ENCODE measurements around the gene SELENOM. TPM values are rescaled to one million over a fixed set of nuclear protein-coding genes. Genes with fewer than 3 reads are reported as not detected.

SELENOM gene
- polyA plus RNA-seq, 1 donor (not counting 4 experiments of a cell fraction or from before 2014, with no cell fraction given), result 9.1 TPM

DNA sequence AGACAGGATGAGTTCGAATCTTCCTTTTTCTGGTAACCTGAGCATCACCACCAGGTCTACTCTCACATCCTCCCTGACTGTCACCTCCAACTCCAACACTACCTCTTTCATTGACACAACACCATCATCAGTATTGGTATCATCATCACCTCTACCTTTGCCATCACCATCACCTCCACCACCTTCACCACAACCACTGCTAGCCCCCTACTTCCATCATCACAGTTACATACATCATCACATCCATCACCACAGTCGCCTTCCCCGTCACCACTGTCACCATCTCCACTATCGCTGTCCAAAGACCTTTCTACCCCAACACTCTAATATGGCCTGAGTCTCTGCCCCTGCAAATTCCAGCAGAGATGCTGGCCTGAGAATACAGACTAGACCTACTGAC lies 14.0 kb upstream of the SELENOM start:
- Histone ChIP-seq H3K27me3 (ENCODE audit: control insufficient read depth, extremely low read depth, insufficient read depth, low read length) (peaks cover 17% of the 10 kb centered on the region), H3K4me1 (ENCODE audit: control insufficient read depth, extremely low read depth, insufficient read depth, low read length) (peaks cover 8% of the 10 kb centered on the region), H3K27ac (ENCODE audit: control insufficient read depth, insufficient read depth, low read length) (no peak overlapping the region), H3K9me1 (ENCODE audit: control insufficient read depth, extremely low read depth, insufficient read depth, low read length) (no peaks in the 10 kb centered on the region), H3K9me3 (ENCODE audit: control insufficient read depth, low read depth, low read length) (no peaks in the 10 kb centered on the region), H4K20me1 (ENCODE audit: control insufficient read depth, extremely low read depth, insufficient read depth, low read length) (no peaks in the 10 kb centered on the region), H3K9ac (ENCODE audit: control insufficient read depth, extremely low read depth, insufficient read depth, low read length) (no peak overlapping the region), H3K36me3 (ENCODE audit: control insufficient read depth in 2 of 2, extremely low read depth in 1 of 2, insufficient read depth in 2 of 2, low read length in 2 of 2) (no peaks in the 10 kb centered on the region), H3K4me3 (ENCODE audit: control insufficient read depth in 2 of 3, extremely low read depth in 1 of 3, insufficient read depth in 2 of 3, low read depth in 1 of 3, low read length in 3 of 3) (no peak overlapping the region), H2AFZ (ENCODE audit: control insufficient read depth, low read length) (no peak overlapping the region), H3K79me2 (ENCODE audit: control insufficient read depth, insufficient read depth, low read length) (no peaks in the 10 kb centered on the region), H3K4me2 (ENCODE audit: control insufficient read depth, extremely low read depth, insufficient read depth, low read depth, low read length) (no peak overlapping the region)
- FAIRE-seq (no peak), DNase-seq (ENCODE audit: low read depth, low spot score) (no peak)
- dilution Hi-C loops (cut with MboI; ENCODE audit: extremely low pct_ligation_motif_present, low sequenced_read_pairs), result no loop called here
- no peak for TF ChIP-seq EZH2 (IDR thresholded peaks at IDR 0.05; ENCODE audit: low read length)
- TF ChIP-seq, protein P1, sequence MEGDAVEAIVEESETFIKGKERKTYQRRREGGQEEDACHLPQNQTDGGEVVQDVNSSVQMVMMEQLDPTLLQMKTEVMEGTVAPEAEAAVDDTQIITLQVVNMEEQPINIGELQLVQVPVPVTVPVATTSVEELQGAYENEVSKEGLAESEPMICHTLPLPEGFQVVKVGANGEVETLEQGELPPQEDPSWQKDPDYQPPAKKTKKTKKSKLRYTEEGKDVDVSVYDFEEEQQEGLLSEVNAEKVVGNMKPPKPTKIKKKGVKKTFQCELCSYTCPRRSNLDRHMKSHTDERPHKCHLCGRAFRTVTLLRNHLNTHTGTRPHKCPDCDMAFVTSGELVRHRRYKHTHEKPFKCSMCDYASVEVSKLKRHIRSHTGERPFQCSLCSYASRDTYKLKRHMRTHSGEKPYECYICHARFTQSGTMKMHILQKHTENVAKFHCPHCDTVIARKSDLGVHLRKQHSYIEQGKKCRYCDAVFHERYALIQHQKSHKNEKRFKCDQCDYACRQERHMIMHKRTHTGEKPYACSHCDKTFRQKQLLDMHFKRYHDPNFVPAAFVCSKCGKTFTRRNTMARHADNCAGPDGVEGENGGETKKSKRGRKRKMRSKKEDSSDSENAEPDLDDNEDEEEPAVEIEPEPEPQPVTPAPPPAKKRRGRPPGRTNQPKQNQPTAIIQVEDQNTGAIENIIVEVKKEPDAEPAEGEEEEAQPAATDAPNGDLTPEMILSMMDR (optimal IDR thresholded peaks at IDR 0.05 in 1 of 3, IDR thresholded peaks at IDR 0.05 in 1 of 3, conservative IDR thresholded peaks at IDR 0.05 in 1 of 3; ENCODE audit: extremely low read depth in 1 of 3, insufficient read depth in 2 of 3, low read length in 3 of 3), result no peak

DNA sequence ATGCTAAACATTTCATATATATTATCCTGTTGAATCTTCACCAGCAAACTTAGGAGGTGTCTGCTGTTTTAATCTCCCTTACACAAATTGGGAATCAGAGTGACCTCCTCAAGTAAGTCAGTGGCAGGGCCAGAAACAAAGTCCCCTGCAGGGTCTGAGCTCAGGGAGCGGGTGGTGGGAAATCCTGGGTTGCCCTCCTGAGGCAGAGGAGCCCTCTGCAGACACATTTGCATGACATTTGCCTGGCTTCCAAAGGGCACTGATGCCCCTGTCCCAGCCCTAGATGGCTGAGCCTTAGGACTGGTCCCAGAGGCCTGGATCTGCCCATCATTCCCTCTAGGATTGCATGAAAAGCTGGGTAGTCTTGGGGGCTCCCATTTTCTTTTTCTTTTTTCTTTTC lies 13.3 kb upstream of the SELENOM start:
- no peak overlapping the region for H2AFZ ChIP-seq (ENCODE audit: control insufficient read depth, low read length)
- dilution Hi-C loops (cut with MboI; ENCODE audit: extremely low pct_ligation_motif_present, low sequenced_read_pairs), result no loop called here
- no peak for FAIRE-seq

More for the DNA sequence above, 13.3 kb upstream of the SELENOM start:
- TF ChIP-seq EZH2 (IDR thresholded peaks at IDR 0.05; ENCODE audit: low read length), result no peak
- TF ChIP-seq, protein P1 (optimal IDR thresholded peaks at IDR 0.05 in 1 of 3, IDR thresholded peaks at IDR 0.05 in 1 of 3, conservative IDR thresholded peaks at IDR 0.05 in 1 of 3; ENCODE audit: extremely low read depth in 1 of 3, insufficient read depth in 2 of 3, low read length in 3 of 3), result no peak
- H3K9ac ChIP-seq (ENCODE audit: control insufficient read depth, extremely low read depth, insufficient read depth, low read length), result no peak overlapping the region
- H3K9me1 ChIP-seq (ENCODE audit: control insufficient read depth, extremely low read depth, insufficient read depth, low read length), result no peaks in the 10 kb centered on the region
- H3K9me3 ChIP-seq (ENCODE audit: control insufficient read depth, low read depth, low read length), result no peaks in the 10 kb centered on the region
- no peaks in the 10 kb centered on the region for H4K20me1 ChIP-seq (ENCODE audit: control insufficient read depth, extremely low read depth, insufficient read depth, low read length)
- H3K4me1 ChIP-seq (ENCODE audit: control insufficient read depth, extremely low read depth, insufficient read depth, low read length), result peaks cover 8% of the 10 kb centered on the region
- no peaks in the 10 kb centered on the region for H3K36me3 ChIP-seq (ENCODE audit: control insufficient read depth in 2 of 2, extremely low read depth in 1 of 2, insufficient read depth in 2 of 2, low read length in 2 of 2)
- H3K79me2 ChIP-seq (ENCODE audit: control insufficient read depth, insufficient read depth, low read length), result no peaks in the 10 kb centered on the region
- H3K4me2 ChIP-seq (ENCODE audit: control insufficient read depth, extremely low read depth, insufficient read depth, low read depth, low read length), result no peak overlapping the region
- H3K4me3 ChIP-seq (ENCODE audit: control insufficient read depth in 2 of 3, extremely low read depth in 1 of 3, insufficient read depth in 2 of 3, low read depth in 1 of 3, low read length in 3 of 3), result no peak overlapping the region
- H3K27ac ChIP-seq (ENCODE audit: control insufficient read depth, insufficient read depth, low read length), result no peak overlapping the region
- H3K27me3 ChIP-seq (ENCODE audit: control insufficient read depth, extremely low read depth, insufficient read depth, low read length), result peaks cover 17% of the 10 kb centered on the region
- DNase-seq (ENCODE audit: low read depth, low spot score), result no peak

Measured in keratinocyte (primary cell).